HG02870 (cell line): Measurements from ENCODE around the gene TM7SF2.
"Not testable (repeated sequence)": the region's sequence is repeated elsewhere in the genome, so short reads cannot be mapped to it uniquely, and the experiment has no call there.

ENCODE experiments used
- ATAC-seq: cut with Tn5 transposase; IDR thresholded peaks from one replicate; pipeline ENCODE4 v1.9.1; 2021; ENCODE audit warnings: mild to moderate bottlenecking, moderate library complexity; ENCODE audit not compliant: unreplicated experiment

The TM7SF2 gene

GRCh38 chr11:65113839-65114238 lies 2.2 kb downstream of the TM7SF2 start:
- no peak for ATAC-seq

- no peak for ATAC-seq
These were observed 3.0 kb downstream of the TM7SF2 start for GRCh38 chr11:65114538-65115171.

GRCh38 chr11:65115361-65116082 lies 3.9 kb downstream of the TM7SF2 start:
- no peak for ATAC-seq

GRCh38 chr11:65116370-65117205 lies 4.9 kb downstream of the TM7SF2 start:
- no peak for ATAC-seq

GRCh38 chr11:65117206-65118096 lies 5.8 kb downstream of the TM7SF2 start, which contains the start of gene ZNHIT2:
TSS of gene ZNHIT2 (minus strand) at chr11:65117701. CDS start at chr11:65117653, 48 bp downstream.
- peak; percentile 52 for ATAC-seq

GRCh38 chr11:65118097-65118837 lies 6.6 kb downstream of the TM7SF2 start:
- ATAC-seq: no peak

- ATAC-seq: not testable (repeated sequence)
These were observed 7.4 kb downstream of the TM7SF2 start for GRCh38 chr11:65118891-65119669.

- ATAC-seq: no peak
These were observed 8.0 kb downstream of the TM7SF2 start for GRCh38 chr11:65119670-65119995.

- no peak for ATAC-seq
These were observed 9.2 kb downstream of the TM7SF2 start for GRCh38 chr11:65120831-65121230.

GRCh38 chr11:65121447-65121864 lies 9.8 kb downstream of the TM7SF2 start:
- ATAC-seq: no peak

GRCh38 chr11:65121865-65122696 lies 10.4 kb downstream of the TM7SF2 start, which contains the start of the genes FAU and MRPL49:
TSS of gene FAU (minus strand) at chr11:65122134. CDS start at chr11:65121813, 321 bp downstream.
TSS of gene MRPL49 (plus strand) at chr11:65122321. CDS start at chr11:65122347, 26 bp downstream.
- ATAC-seq: peak; percentile 56

GRCh38 chr11:65124480-65125196 lies 13.0 kb downstream of the TM7SF2 start:
- no peak for ATAC-seq

GRCh38 chr11:65125197-65126056 lies 13.8 kb downstream of the TM7SF2 start:
- ATAC-seq: no peak

- no peak for ATAC-seq
These were observed 15.1 kb downstream of the TM7SF2 start for GRCh38 chr11:65126624-65127274.

GRCh38 chr11:65127473-65128181 lies 16.0 kb downstream of the TM7SF2 start:
- ATAC-seq: no peak
